Measurements from ENCODE around the gene ACSL3. TPM values are rescaled to one million over a fixed set of nuclear protein-coding genes. Genes with fewer than 3 reads are reported as not detected.
A peak's percentile ranks its signal among the peaks of the same experiment; 100 is the strongest.

ACSL3 gene
- total and polyA plus RNA-seq, 3 donors from 2014 or later, result 66.7 to 96.6 (median 87.4) TPM

DNA sequence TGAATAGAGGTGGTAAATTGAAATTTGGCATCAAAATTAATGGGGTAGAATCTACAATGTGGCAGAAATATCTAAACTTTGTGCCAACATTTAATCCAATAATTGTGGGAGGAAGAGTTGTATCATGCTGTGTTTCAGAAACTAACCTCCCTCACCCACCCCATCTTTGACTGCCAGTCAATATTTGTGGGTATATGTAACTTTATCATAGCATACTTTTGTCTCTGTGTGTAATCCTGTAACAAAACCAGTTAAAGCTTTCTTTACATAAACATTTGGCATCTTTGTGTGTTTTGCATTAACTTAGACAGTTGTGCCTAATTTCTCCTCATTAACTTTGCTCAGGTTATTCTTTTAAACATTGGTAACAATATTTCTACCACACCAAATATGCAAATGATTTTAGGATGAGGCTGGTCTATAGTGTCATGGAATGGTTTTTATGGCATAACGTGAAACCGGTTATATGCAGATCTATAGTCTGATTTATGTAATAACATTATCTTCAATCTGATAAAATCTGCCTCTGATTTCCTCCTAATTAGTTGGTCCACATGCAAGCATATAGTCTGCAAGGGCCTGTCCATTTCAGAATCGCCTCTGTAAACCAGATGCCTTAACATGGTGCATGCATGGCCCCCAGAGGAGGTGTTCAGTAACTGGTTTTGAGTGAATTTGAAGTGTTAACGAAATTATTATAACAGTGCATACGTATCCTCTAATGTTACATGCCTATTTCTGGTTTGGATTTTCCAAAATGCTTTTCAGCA, 84.3 kb downstream of the ACSL3 start:
- WGBS, 2 donors, result 84% methylated on average over 5 of the region's 5 CpGs
- Histone ChIP-seq H3K36me3 (ENCODE audit: low read depth, missing control alignments) (no peaks in the 10 kb centered on the region), H3K4me1 (peaks cover 3% of the 10 kb centered on the region), H3K27ac (peak overlapping the region in 1 of 2 donors; percentile 36), H3K9me3 (no peaks in the 10 kb centered on the region), H3K27me3 (no peaks in the 10 kb centered on the region), H3K4me3 (no peak overlapping the region)
- no peak for DNase-seq
- intact Hi-C loops (cut with DNase I; ENCODE audit: low total_unique reads), result no loop called here
- TF ChIP-seq CTCF (IDR thresholded peaks at IDR 0.05) (no peak), POLR2A (IDR thresholded peaks at IDR 0.05) (no peak)

DNA sequence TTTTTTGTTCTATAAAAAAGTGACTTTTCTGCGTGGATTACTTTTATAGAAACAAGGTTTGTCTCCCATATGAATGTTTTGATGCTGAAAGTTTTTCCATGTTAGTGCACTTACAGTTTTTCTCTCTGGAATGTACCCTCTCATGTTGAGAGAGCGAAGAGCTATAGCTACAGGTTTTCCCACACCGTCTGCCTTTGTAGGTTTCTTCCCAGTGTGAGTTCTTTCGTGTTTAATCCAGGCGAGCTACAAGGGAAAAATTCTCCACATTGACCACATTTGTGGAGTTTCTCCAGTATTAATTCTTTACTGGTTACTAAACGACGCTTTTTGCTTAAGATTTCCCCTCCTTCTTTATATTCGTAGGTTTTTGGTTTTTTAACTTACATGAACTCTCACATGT, 85.1 kb downstream of the ACSL3 start:
- Histone ChIP-seq H3K27ac (no peak overlapping the region), H3K36me3 (ENCODE audit: low read depth, missing control alignments) (no peaks in the 10 kb centered on the region), H3K9me3 (no peaks in the 10 kb centered on the region), H3K4me3 (no peak overlapping the region), H3K27me3 (no peaks in the 10 kb centered on the region), H3K4me1 (peaks cover 3% of the 10 kb centered on the region)
- TF ChIP-seq POLR2A (IDR thresholded peaks at IDR 0.05), result no peak
- no peak for TF ChIP-seq CTCF (IDR thresholded peaks at IDR 0.05)
- no peak for DNase-seq
- intact Hi-C loops (cut with DNase I; ENCODE audit: low total_unique reads), result no loop called here
- WGBS, 2 donors, result 79 to 80% methylated on average over 8 of the region's 8 CpGs

- H3K27me3 ChIP-seq, result no peaks in the 10 kb centered on the region
- no peaks in the 10 kb centered on the region for H3K36me3 ChIP-seq (ENCODE audit: low read depth, missing control alignments)
- intact Hi-C loops (cut with DNase I; ENCODE audit: low total_unique reads), result no loop called here
- no peak overlapping the region for H3K27ac ChIP-seq
- peaks cover 3% of the 10 kb centered on the region for H3K4me1 ChIP-seq
- no peak for DNase-seq
- H3K4me3 ChIP-seq, result no peak overlapping the region
- H3K9me3 ChIP-seq, result no peaks in the 10 kb centered on the region
- TF ChIP-seq POLR2A (IDR thresholded peaks at IDR 0.05), result no peak
- TF ChIP-seq CTCF (IDR thresholded peaks at IDR 0.05), result no peak
- 85 to 91% methylated on average over 7 of the region's 7 CpGs for WGBS, 2 donors
Observed at GRCh38 chr2:222946700-222947287, 86.0 kb downstream of the ACSL3 start.

GRCh38 chr2:222949073-222949472, 88.2 kb downstream of the ACSL3 start:
- H3K27me3 ChIP-seq, result no peaks in the 10 kb centered on the region
- WGBS, 2 donors, result 72 to 79% methylated on average over 1 of the region's 1 CpG
- H3K27ac ChIP-seq, result no peak overlapping the region
- H3K36me3 ChIP-seq (ENCODE audit: low read depth, missing control alignments), result no peaks in the 10 kb centered on the region
- no peak overlapping the region for H3K4me3 ChIP-seq
- H3K9me3 ChIP-seq, result no peaks in the 10 kb centered on the region
- intact Hi-C loops (cut with DNase I; ENCODE audit: low total_unique reads), result no loop called here
- no peaks in the 10 kb centered on the region for H3K4me1 ChIP-seq
- TF ChIP-seq POLR2A (IDR thresholded peaks at IDR 0.05), result no peak
- TF ChIP-seq CTCF (IDR thresholded peaks at IDR 0.05), result no peak
- no peak for DNase-seq

Data from testis (tissue), 3 donors.